Stimulated activated CD4-positive, alpha-beta T cell treated with anti-CD3 and anti-CD28 coated beads, Interleukin-4, amount 100 ng/mL, for 48 hours (primary cell): ENCODE results near the gene MROH9.
"Not testable (repeated sequence)": the region's sequence is repeated elsewhere in the genome, so short reads cannot be mapped to it uniquely, and the experiment has no call there.

Experiments
- DNase-seq, 2 donors: peaks; one replicate each; pipeline ENCODE4 v3.0.0-alpha.2; 2020; ENCODE audit warnings: low read depth in 2 of 2

Gene MROH9, protein sequence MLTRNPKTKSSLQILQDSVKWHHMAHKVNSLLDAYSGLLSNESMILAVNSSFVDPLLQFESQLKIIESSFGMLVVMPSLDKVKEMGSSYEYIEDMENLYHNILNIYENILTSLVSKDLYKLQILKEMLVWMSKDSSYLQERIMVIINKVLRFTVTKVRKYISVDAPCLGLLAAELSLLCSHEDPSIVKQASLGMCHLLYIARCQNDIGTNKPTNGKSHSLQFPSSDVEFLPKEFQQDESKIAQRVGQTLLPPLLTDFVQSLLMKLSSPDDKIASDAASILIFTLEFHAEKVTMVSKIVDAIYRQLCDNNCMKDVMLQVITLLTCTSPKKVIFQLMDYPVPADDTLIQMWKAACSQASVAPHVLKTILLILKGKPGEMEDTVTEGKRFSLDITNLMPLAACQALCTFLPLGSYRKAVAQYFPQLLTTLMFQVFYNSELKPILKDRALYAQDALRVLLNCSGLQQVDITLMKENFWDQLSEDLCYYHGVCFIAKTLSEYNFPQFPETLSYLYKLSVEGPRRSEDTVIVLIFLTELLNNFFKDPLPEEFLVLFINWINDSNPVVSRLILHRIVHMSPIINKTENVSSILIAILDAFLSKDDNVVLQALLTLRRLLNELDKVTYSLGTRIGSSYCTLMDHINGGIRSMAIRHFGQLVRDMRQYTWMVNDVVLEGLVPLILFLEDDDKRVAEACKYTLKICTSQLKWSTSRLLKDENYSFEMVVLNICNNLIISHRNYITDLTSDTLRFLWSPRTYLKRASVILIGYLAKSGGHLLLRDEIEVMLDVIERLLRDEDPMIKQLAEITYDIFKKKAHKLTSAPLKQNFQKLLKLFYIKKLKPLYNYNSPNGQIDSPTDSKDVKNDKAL

DNA sequence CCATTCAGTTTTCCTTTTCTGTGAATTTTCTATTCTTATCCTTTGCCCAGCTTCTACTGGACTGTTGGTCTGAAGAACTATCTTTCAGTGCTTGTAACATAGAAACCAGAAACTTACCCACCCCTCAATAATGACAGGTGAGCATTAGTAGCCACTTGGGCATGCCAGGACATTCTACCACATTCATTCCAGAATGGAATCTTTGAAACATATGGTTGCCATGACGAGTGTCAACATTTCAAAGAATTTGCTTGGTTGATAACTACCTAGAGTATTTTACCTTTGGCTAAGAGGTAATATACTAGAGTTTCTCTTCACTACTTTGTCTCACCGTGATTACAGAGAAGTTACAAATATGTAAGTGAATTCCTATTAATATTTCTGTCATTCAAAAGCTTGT is at the start of gene MROH9:
TSS of gene MROH9 (plus strand) at position 304 of the 400 bp plus-strand sequence. CDS start 10,023 bp downstream, outside the sequence.
- DNase-seq: no peak

DNA sequence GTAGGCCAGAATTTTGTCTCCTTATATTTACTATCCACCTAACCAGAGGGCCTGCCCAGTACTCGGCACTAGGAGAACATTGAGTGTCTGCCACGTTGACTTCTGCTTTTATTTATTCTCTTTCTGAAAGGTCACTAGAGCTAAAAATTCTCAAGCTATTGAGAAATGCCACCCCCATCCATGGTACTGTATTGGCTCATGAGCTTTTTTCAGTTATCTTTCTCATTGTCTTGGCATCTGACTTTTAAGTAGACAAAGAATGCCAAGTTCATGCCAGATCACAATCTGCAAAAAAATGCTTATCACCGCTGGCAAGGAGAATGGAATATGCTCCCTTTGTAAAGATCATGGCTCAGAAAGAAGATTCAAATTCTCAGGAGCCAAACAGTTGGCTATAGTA is 49.8 kb upstream of the MROH9 start:
- no peak for DNase-seq

DNA sequence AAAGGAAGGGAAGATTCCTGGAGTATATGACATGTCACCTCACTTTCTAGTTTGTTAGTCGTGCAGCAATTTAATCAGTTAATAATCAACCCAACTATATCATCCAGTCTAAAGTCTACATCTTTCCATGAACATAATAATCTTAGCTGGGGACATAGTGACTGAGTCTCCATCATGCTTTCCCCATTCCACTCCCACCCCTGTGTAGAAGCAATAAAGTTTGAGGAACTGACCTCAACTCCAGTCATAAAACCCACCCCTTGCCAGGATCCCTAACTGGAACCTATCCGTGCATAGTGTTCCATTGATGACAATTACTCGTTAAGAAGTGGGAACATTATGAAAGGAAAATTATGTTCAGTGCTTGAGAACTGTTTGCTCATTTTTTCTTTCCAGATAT is 48.9 kb upstream of the MROH9 start:
- no peak for DNase-seq

DNA sequence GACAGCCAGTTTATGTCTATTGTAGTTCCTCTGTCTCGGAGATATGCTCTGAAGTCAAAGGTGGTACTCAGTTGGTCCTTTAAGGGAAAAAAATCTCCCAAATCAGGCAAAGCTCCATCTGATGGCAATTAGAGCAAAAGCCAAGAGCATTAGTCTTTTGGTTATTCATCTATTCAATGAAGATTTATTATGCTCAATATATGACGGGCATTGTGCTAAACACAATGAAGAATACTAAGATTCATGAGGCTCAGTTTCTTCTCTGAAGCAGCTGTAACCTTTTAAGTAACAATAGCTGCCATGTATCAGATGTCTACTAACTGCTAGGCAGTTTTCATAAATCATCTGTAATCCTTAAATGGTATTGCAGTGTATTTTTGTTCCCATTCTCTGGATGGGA is 47.6 kb upstream of the MROH9 start:
- DNase-seq: no peak

DNA sequence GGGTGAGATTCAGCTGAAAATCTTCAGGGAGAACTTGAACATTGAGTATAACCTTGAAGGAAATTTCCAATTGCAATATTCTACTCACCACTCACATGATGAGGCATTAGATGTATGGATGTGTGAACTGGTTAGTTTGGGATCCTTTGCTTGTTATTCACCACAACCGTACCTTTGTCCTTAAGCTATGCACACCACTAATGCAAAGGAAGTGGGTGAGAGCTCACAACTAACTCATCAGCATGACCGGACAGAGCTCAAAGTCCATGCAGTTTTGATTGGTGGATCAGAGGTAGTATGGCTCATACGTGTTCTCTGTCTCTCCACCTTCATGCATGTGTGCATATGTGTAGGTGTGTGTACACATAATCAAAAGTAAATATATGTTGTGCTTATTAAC is 43.5 kb upstream of the MROH9 start:
- no peak for DNase-seq

DNA sequence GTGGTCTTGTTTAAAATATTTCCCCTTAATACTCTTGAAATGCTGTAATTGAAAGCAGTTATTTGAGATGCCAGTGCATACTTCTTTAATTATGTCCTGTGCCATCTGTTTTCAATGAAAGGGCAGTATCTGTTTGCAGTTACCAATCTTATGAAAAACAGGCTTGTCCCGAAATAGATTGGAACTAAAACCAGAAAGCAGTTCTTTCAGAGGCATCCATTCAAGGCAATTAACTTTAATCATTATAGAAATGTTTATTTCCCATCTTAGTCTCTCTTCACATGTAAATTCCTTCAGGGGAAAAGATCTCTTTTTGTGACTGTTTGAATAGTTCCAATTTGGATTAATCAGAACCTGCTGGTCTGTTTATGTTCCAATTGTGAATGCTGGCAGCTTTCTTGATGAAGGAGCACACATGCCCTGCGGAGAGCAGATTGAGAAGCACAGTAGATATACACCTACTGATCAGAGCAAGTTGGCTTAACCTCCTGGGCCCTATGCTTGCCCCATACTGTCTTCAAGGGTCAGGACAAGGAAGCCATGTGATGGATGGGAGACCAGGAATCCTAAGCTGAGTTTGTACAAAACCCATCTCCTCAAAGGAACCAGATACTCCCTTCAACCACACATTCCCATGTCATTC is 41.6 kb upstream of the MROH9 start:
- DNase-seq: no peak

DNA sequence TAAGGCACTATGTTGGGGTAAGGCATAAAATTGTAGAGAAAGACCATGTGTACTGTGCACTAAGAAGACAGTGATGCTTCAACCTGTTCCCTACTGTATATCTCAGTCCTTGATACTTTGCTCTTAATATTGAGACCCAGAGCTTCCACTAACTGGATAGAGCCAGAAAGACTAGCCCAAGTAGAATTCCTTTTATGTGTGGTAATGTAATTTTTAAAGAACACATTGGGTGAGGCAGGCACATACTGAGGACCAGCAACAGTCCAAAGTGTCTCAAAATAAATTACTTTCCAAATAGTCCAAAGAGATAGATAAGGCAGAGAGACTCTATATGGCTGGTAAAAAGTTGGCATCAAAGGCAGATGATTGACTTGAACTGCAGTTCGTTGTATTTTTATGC is 31.4 kb upstream of the MROH9 start:
- DNase-seq: no peak

DNA sequence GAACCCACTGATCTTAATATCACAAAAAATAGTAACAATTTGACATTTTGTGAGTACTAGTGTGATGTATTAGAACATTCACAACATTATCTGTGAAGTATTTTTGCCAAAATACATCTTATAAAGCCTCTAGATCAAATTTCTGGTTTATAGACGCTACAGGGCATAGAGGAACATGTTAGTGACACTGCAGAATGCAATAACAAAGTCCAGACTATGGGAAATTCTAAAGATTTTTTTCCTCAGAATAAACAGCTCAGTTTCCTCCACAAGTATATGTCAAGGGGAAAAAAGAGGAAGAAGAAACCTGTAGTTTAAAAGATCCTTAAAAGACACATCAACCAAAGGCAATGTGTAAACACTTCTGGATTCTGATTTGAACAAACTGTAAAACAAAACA is 26.4 kb upstream of the MROH9 start:
- no peak for DNase-seq

DNA sequence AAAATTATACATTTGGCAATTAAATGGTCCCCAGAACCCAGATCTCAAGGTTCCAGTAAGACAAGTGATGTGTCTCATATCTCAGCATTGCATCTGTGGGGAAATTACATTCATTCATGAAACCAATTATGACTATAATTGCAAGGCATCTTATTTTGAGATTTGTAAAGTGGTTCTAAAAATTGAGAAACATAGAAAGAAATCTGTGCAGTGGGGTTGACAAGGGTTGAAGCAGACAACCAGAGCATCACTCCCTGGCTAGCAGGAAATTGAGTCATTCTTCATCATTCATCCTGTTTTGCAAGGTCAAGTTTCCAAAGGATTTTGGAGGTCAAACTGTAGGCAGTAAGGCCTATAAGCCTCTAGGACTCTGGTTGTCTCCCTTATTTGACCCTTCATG is 25.1 kb upstream of the MROH9 start:
- no peak for DNase-seq

DNA sequence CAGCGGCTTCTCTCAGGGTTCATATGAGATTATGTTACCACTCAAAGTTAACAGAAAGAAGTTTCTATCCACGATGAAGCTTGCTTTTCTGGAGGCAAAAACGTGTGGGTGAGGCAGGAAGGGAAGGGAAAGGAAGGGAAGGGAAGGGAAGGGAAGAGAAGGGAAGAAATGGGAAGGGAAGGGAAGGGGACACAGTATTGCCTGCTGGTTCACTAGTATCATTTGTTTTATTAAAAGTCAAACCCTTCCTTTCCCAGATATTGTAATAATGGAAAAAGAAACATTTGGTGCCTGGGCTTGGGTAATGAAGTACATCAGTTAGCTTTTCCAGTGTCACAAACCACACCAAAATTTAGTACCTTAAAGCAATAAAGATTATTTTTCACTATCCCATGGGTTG is 18.0 kb upstream of the MROH9 start:
- DNase-seq: no peak

DNA sequence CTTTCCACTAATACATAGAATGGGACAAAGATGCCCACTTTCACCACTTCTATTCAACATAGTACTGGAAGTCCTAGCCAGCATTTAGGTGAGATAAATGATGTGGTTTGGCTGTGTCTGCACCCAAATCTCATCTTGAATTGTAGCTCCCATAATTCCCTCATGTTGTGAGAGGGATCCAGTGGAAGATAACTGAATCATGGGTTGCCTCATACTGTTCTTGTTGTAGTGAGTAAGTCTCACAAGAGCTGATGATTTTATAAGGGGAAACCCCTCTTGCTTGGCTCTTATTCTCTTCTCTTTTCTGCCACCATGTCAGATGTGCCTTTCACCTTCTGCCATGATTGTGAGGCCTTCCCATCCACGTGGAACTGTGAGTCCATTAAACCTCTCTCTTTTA is 10.7 kb upstream of the MROH9 start:
- not testable (repeated sequence) for DNase-seq

DNA sequence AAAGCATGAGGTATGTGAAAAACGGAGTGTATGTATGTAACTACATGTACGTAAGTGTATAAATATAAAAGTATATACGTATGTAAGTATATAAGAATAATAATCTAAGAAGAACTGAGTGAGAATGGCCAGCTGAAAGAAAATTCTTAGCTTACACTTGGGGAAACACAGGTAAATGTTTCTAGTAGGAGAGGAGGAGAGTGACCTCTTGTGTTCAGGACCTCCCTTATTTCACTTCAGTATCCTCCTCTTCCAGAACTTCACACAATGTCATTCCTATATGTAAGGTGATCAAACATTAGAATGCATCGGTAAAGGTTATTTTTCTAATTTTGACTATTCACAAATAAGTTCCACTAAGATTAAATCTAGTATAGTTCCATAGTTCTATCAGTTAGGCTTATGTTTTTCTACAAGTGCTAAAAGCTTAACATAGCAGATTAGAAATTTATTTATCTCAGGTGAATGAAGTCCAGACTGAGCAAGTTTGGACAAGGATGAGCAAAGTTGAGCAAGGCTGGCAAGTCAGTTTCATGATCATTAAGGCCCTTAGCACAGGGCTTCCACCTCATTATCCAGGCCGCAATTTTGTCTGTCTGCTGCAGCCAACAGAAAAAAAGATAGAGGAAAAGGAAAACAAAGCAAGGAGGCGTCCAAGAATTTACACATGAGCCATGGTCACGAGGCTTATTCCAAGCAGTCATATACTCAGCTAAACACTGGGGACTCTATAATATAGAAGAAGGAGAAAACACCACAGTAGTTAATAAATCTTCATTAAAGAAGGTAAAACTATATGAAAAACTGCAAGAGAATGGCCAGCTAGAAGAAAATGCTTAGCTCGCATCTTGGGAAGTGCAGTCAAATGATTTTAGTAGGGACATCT is 7.1 kb upstream of the MROH9 start:
- no peak for DNase-seq

DNA sequence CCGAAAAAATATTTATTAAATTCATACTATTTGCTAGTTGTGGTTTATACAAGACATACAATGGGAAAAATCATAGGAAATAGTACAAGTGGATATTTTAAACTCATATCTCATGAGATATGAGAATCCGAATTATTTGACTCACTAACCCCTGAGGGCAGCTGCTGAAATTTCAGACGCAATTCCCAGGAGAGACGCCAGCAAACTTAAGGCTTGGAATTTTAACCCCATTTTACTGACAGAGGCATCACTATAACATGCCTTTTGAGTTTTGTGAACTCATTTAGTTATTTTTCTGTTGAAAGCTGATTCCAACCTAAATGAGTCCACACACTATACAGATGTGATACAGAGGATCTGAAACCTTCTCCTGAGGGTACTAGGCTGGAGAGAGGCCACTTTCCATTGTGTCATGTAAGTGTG is 5.9 kb upstream of the MROH9 start:
- DNase-seq: no peak

DNA sequence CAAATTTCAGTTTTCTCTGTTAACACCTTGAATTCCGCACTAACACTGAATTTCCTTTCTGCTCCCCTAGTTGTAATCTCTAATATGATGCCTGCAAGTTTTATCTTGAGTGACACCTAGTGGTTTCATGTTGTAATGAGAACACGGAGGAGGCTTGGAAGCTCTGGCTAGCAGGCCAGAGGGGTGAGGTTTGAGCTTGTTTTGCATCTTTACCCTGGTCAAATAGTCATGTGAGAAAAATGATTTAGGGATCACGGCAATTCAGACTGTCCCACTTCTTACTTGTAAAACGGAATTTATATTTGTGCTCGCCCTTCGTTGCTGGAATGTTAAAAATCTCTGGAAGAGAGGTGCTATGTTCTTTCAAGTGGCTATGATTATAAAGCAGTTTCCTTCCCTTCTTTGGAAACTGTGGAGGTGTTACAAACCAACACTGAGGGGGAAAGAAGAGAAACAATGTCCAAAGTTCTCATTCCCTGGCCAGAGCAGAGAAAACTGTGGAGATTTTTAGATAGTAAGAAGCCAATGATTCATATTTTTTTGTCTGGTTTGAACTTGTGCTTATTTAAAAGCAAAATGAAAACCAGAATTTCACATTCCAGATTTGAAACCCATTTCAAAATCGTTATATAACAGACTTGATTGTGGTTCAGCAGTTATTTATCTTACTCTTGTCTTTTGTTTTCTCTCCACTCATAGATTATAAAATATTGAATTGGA is 5.3 kb upstream of the MROH9 start:
- DNase-seq: no peak

DNA sequence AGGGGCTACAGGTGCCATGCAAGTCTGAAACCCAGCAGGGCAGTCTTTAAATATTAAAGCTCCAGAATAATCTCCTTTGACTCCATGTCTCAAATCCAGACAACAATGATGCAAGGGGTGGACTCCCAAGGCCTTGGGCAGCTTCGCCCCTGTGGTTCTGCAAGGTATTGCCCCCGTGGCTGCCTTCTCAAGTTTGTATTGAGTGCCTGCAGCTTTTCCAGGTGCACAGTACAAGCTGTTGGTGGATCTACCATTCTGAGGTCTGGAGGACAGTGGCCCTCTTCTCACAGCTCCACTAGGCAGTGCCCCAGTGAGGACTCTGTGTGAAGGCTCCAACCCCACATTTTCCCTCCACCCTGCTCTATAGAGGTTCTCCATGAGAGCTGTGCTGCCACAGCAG is 3.7 kb upstream of the MROH9 start:
- no peak for DNase-seq

DNA sequence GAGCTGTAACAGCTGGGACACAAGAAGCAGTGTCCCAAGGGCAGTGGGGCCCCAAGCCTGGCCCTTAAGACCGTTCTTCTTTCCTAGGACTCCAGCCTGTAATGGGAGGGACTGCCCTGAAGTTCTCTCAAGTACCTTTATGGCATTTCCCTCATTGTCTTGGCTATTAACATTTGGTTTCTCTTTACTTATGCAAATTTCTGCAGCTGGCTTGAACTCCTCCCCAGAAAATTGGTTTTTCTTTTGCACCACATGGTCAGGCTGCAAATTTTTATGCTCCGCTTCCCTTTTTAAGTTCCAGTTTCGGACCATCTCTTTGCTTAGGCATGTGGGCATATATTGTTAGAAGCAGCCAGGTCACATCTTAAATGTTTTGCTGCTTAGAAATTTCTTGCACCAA is 3.1 kb upstream of the MROH9 start:
- DNase-seq: no peak

DNA sequence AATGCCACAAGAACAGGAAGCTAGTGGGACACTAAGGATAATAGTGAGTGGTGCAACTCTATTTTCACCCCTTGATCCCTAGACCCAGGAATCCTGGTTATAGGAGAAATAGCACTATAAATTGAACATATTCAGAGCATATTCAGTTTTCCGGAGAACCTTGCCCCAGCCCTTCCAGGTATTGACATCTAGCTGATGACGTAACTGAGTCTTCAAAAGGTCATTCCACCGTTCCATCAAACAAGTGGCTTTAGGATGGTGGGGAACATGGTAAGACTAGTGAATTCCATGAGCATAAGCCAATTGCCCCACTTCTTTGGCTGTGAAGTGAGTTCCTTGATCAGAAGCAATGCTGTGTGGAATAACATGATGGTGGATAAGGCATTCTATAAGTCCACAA is 2.9 kb downstream of the MROH9 start:
- no peak for DNase-seq

DNA sequence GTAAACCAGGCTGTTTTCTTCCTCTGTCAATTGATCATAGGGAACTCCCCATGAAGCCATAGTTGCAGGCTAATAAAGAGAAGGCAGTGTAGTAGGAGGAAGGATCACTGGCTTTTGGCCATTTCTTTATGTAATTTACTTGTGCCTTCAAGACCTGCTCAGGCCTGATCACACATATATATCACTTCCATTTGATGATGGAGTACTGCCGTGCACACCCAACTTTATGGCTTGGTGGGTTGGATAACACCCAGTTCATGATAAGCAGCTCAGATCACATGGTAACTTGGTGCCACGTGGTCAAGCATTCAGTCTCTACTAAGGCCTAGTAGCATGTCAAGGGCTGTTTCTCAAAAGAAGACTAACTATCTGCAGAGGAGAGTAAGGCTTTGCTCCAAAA is 4.1 kb downstream of the MROH9 start:
- no peak for DNase-seq

DNA sequence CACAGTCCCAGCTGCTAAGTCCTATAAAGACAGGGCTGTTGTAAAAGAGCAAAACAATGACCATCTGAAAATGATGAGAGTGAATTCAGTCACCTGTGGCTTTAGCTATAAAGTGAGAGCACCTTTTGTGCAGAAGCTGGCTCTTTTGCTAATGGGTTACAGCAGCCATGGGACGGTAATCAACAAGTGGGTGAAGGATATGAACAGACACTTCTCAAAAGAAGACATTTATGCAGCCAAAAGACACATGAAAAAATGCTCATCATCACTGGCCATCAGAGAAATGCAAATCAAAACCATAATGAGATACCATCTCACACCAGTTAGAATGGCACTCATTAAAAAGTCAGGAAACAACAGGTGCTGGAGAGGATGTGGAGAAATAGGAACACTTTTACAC is 16.4 kb downstream of the MROH9 start:
- DNase-seq: not testable (repeated sequence)

DNA sequence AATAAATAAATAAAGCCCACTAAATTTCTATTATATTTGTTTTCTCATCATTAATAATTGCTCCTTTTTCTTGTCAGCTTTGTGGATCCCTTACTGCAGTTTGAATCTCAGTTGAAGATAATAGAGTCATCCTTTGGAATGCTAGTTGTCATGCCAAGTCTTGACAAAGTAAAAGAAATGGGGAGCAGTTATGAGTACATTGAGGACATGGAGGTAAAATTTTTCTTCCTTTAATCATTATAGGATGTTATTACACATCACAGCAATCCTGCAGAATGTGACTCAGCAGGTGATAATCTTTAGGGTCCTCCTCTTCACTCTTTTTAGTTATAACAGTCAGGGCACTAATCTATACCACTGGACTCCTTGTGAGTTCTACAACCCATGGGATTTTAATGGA is 24.1 kb downstream of the MROH9 start:
- no peak for DNase-seq

DNA sequence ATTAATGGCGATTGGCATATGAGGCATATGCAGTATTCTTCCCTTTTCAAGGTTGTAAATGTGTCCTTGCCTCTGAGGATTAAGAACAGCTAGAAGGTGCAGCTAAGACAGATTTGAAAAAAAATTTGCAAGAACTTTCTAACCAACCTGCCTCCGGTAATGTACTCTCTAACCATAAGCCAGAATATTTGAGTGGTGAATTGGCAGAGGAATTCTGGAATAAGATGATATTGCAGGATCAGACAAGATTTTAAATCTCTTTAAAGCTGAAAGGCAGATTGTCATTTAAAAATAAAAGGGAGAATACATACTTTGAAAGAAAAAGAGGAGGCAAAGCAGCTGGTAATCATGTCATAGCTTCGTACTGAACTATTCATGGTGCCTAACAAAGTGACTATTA is 29.2 kb downstream of the MROH9 start:
- no peak for DNase-seq
